Stimulated activated naive B cell treated with anti-CD40 and anti-IgM and Interleukin-4, amounts not matched to agents 10 μg/mL and 1 μg/mL and 100 μg/mL, for 72 hours (primary cell): Measurements from ENCODE around the gene LPIN1.
"Not testable (repeated sequence)": the region's sequence is repeated elsewhere in the genome, so short reads cannot be mapped to it uniquely, and the experiment has no call there.

ENCODE experiments used
- ATAC-seq, 2 donors: fragments of 150-1000 bp; cut with Tn5 transposase; replicated peaks; 2 replicates each; pipeline ENCODE4 v1.10.0; 2021; ENCODE audit warnings: moderate library complexity in 1 of 2
- DNase-seq: peaks from one replicate; pipeline ENCODE4 v3.0.0; 2021
- H3K27ac Mint-ChIP-seq: one replicate; pipeline ENCODE4 v1.8.0; 2022; ENCODE audit warnings: mild to moderate bottlenecking, mixed read lengths
- H3K27me3 Mint-ChIP-seq, 2 donors: one replicate each; pipeline ENCODE4 v1.8.0; 2022; ENCODE audit warnings: mixed read lengths in 2 of 2
- H3K36me3 Mint-ChIP-seq, 2 donors: one replicate each; pipeline ENCODE4 v1.8.0; 2022; ENCODE audit warnings: mixed read lengths in 2 of 2, mild to moderate bottlenecking in 1 of 2
- H3K4me1 Mint-ChIP-seq, 2 donors: one replicate each; pipeline ENCODE4 v1.8.0; 2022; ENCODE audit warnings: mixed read lengths in 2 of 2, mild to moderate bottlenecking in 1 of 2
- H3K4me3 Mint-ChIP-seq, 2 donors: one replicate each; pipeline ENCODE4 v1.8.0; 2022; ENCODE audit warnings: mild to moderate bottlenecking in 2 of 2, mixed read lengths in 2 of 2, moderate library complexity in 1 of 2
- H3K9me3 Mint-ChIP-seq, 2 donors: one replicate each; pipeline ENCODE4 v1.8.0; 2022; ENCODE audit warnings: mixed read lengths in 2 of 2, mild to moderate bottlenecking in 1 of 2

LPIN1 gene

GRCh38 chr2:11833601-11834000 lies 87.2 kb downstream of the LPIN1 start:
- Mint-ChIP-seq H3K4me3 (no peak overlapping the region), H3K36me3 (peaks cover 7 to 9% of the 10 kb centered on the region in 2 donors), H3K27ac (no peak overlapping the region), H3K4me1 (peaks cover 38 to 57% of the 10 kb centered on the region in 2 donors), H3K27me3 (peaks cover 0 to 7% of the 10 kb centered on the region in 2 donors), H3K9me3 (peaks cover 9 to 10% of the 10 kb centered on the region in 2 donors)
- no peak for ATAC-seq
- DNase-seq, result no peak

- peaks cover 7 to 9% of the 10 kb centered on the region in 2 donors for H3K36me3 Mint-ChIP-seq
- no peak overlapping the region for H3K4me3 Mint-ChIP-seq
- H3K27ac Mint-ChIP-seq, result no peak overlapping the region
- H3K4me1 Mint-ChIP-seq, result peaks cover 25 to 42% of the 10 kb centered on the region in 2 donors
- H3K9me3 Mint-ChIP-seq, result peaks cover 9 to 10% of the 10 kb centered on the region in 2 donors
- DNase-seq, result no peak
- ATAC-seq, result no peak
- peaks cover 0 to 7% of the 10 kb centered on the region in 2 donors for H3K27me3 Mint-ChIP-seq
Observed at GRCh38 chr2:11835403-11835802, 89.0 kb downstream of the LPIN1 start.

GRCh38 chr2:11836647-11837219 lies 90.3 kb downstream of the LPIN1 start:
- DNase-seq (no peak), ATAC-seq (no peak)
- Mint-ChIP-seq H3K4me3 (no peak overlapping the region), H3K36me3 (peaks cover 7 to 9% of the 10 kb centered on the region in 2 donors), H3K9me3 (peaks cover 9 to 10% of the 10 kb centered on the region in 2 donors), H3K27ac (no peak overlapping the region), H3K27me3 (peaks cover 0 to 7% of the 10 kb centered on the region in 2 donors), H3K4me1 (peaks cover 16 to 31% of the 10 kb centered on the region in 2 donors)

- peaks cover 9 to 10% of the 10 kb centered on the region in 2 donors for H3K9me3 Mint-ChIP-seq
- H3K27me3 Mint-ChIP-seq, result peaks cover 0 to 7% of the 10 kb centered on the region in 2 donors
- H3K4me1 Mint-ChIP-seq, result peaks cover 11 to 19% of the 10 kb centered on the region in 2 donors
- ATAC-seq (no peak), DNase-seq (no peak)
- no peak overlapping the region for H3K4me3 Mint-ChIP-seq
- H3K36me3 Mint-ChIP-seq, result peaks cover 7 to 9% of the 10 kb centered on the region in 2 donors
- no peak overlapping the region for H3K27ac Mint-ChIP-seq
Observed at GRCh38 chr2:11837875-11838734, 91.7 kb downstream of the LPIN1 start.

- H3K4me3 Mint-ChIP-seq, result no peak overlapping the region
- H3K4me1 Mint-ChIP-seq, result peaks cover 2 to 8% of the 10 kb centered on the region in 2 donors
- ATAC-seq (no peak), DNase-seq (no peak)
- H3K27ac Mint-ChIP-seq, result no peak overlapping the region
- peaks cover 0 to 7% of the 10 kb centered on the region in 2 donors for H3K27me3 Mint-ChIP-seq
- peaks cover 0 to 3% of the 10 kb centered on the region in 2 donors for H3K36me3 Mint-ChIP-seq
- H3K9me3 Mint-ChIP-seq, result peaks cover under 1 to 1% of the 10 kb centered on the region in 2 donors
Observed at GRCh38 chr2:11839916-11840315, 93.5 kb downstream of the LPIN1 start.

GRCh38 chr2:11842336-11842735 lies 95.9 kb downstream of the LPIN1 start:
- Mint-ChIP-seq H3K27me3 (no peaks in the 10 kb centered on the region), H3K4me1 (no peaks in the 10 kb centered on the region), H3K27ac (no peak overlapping the region), H3K36me3 (peaks cover 0 to under 1% of the 10 kb centered on the region in 2 donors), H3K4me3 (no peak overlapping the region), H3K9me3 (peaks cover 0 to 1% of the 10 kb centered on the region in 2 donors)
- no peak for DNase-seq
- no peak for ATAC-seq

- not testable (repeated sequence) for H3K4me1 Mint-ChIP-seq, H3K27me3 Mint-ChIP-seq, H3K4me3 Mint-ChIP-seq, ATAC-seq, DNase-seq, H3K27ac Mint-ChIP-seq
- H3K9me3 Mint-ChIP-seq, result peaks cover 9 to 11% of the 10 kb centered on the region in 2 donors
- peaks cover 7 to 13% of the 10 kb centered on the region in 2 donors for H3K36me3 Mint-ChIP-seq
Observed at GRCh38 chr2:11844798-11845197, 98.4 kb downstream of the LPIN1 start.

- H3K4me3 Mint-ChIP-seq, ATAC-seq, H3K27me3 Mint-ChIP-seq, H3K27ac Mint-ChIP-seq, DNase-seq: not testable (repeated sequence)
- peaks cover 7 to 13% of the 10 kb centered on the region in 2 donors for H3K36me3 Mint-ChIP-seq
- H3K9me3 Mint-ChIP-seq, result peaks cover 9 to 11% of the 10 kb centered on the region in 2 donors
- H3K4me1 Mint-ChIP-seq, result peaks cover 6 to 11% of the 10 kb centered on the region in 2 donors
Observed at GRCh38 chr2:11847935-11848334, 101.5 kb downstream of the LPIN1 start.

GRCh38 chr2:11850082-11850481 lies 103.7 kb downstream of the LPIN1 start:
- Mint-ChIP-seq H3K4me3 (no peak overlapping the region), H3K27me3 (no peaks in the 10 kb centered on the region), H3K4me1 (peaks cover 12 to 21% of the 10 kb centered on the region in 2 donors), H3K9me3 (peaks cover 8 to 11% of the 10 kb centered on the region in 2 donors), H3K36me3 (peaks cover 7 to 13% of the 10 kb centered on the region in 2 donors), H3K27ac (no peak overlapping the region)
- ATAC-seq, result no peak
- no peak for DNase-seq

- ATAC-seq (peak; percentile 31 to 56), DNase-seq (no peak)
- peaks cover 3 to 24% of the 10 kb centered on the region in 2 donors for H3K36me3 Mint-ChIP-seq
- H3K4me3 Mint-ChIP-seq, result no peak overlapping the region
- peaks cover 7 to 8% of the 10 kb centered on the region in 2 donors for H3K9me3 Mint-ChIP-seq
- H3K27me3 Mint-ChIP-seq, result no peaks in the 10 kb centered on the region
- H3K27ac Mint-ChIP-seq, result no peak overlapping the region
- peaks cover 36 to 46% of the 10 kb centered on the region in 2 donors for H3K4me1 Mint-ChIP-seq
Observed at GRCh38 chr2:11852526-11853196, 106.2 kb downstream of the LPIN1 start.

- H3K27me3 Mint-ChIP-seq, result no peaks in the 10 kb centered on the region
- H3K36me3 Mint-ChIP-seq, result peaks cover 2 to 23% of the 10 kb centered on the region in 2 donors
- H3K4me1 Mint-ChIP-seq, result peaks cover 40 to 51% of the 10 kb centered on the region in 2 donors
- H3K9me3 Mint-ChIP-seq, result peaks cover 6 to 8% of the 10 kb centered on the region in 2 donors
- DNase-seq (no peak), ATAC-seq (no peak)
- no peak overlapping the region for H3K4me3 Mint-ChIP-seq
- no peak overlapping the region for H3K27ac Mint-ChIP-seq
Observed at GRCh38 chr2:11853197-11853588, 106.8 kb downstream of the LPIN1 start.

GRCh38 chr2:11855064-11855760 lies 108.8 kb downstream of the LPIN1 start:
- H3K4me3 Mint-ChIP-seq, result peak overlapping the region; percentile 5 to 21
- H3K9me3 Mint-ChIP-seq, result peaks cover 9 to 13% of the 10 kb centered on the region in 2 donors
- peaks cover 48 to 61% of the 10 kb centered on the region in 2 donors for H3K4me1 Mint-ChIP-seq
- no peak for DNase-seq
- H3K27ac Mint-ChIP-seq, result no peak overlapping the region
- peak; percentile 49 to 73 for ATAC-seq
- peaks cover 13 to 27% of the 10 kb centered on the region in 2 donors for H3K36me3 Mint-ChIP-seq
- H3K27me3 Mint-ChIP-seq, result no peaks in the 10 kb centered on the region

- H3K27me3 Mint-ChIP-seq, result no peaks in the 10 kb centered on the region
- DNase-seq (no peak), ATAC-seq (no peak)
- H3K9me3 Mint-ChIP-seq, result peaks cover 9 to 13% of the 10 kb centered on the region in 2 donors
- no peak overlapping the region for H3K4me3 Mint-ChIP-seq
- peaks cover 56 to 70% of the 10 kb centered on the region in 2 donors for H3K4me1 Mint-ChIP-seq
- peaks cover 17 to 33% of the 10 kb centered on the region in 2 donors for H3K36me3 Mint-ChIP-seq
- H3K27ac Mint-ChIP-seq, result no peak overlapping the region
Observed at GRCh38 chr2:11856095-11856494, 109.7 kb downstream of the LPIN1 start.
